Stimulated activated CD4-positive, alpha-beta T cell treated with anti-CD3 and anti-CD28 coated beads, TNF-alpha, amount 100 ng/mL, for 48 hours (primary cell): Measurements from ENCODE around the gene TMEM212.

Source experiments
- DNase-seq, 3 donors: peaks; one replicate each; pipeline ENCODE4 v3.0.0-alpha.2; 2020; ENCODE audit warnings: low read depth in 3 of 3

TMEM212 gene

GRCh38 chr3:171834461-171834801, 8.7 kb upstream of the TMEM212 start:
- DNase-seq = no peak

GRCh38 chr3:171835116-171835515, 8.0 kb upstream of the TMEM212 start:
- no peak for DNase-seq

DNA sequence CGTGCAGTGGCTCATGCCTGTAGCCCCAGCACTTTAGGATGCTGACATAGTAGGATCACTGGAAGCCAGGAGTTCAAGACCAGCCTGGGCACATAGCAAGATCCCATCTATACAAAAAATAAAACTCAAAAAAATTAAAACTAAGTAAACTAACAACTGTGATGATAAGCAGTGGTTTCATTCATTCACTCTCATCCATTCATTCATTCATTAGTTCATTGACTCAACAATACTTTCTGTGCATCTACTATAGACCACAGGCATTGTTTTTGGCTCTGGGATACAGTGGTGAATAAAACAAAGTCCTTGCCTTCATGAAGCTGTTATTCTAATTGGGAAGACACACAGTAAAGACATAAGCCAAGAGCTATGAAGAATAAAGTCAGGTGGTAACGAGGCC, 7.5 kb upstream of the TMEM212 start:
- no peak for DNase-seq

DNA sequence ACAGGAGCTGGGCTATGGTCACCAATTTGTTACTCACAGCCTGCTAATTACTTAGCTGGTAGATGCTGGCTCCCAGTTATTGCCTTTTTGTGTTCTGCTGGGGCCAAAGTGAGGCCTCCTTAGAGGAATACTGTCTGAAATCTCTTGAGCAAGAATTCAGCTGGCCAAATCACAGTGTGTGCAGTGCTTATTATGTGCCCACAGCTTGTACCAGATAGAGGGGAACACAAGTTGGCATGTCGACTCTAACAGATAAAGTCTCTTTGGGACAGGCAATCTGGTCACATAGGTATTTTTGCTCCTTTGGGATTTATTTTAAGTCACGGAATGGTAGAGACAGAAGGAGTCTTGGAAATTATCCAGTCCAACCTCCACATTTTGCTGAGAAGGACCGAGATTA, 6.3 kb upstream of the TMEM212 start:
- DNase-seq = no peak

GRCh38 chr3:171837698-171838097, 5.5 kb upstream of the TMEM212 start:
- DNase-seq = no peak

- no peak for DNase-seq
These were observed 4.9 kb upstream of the TMEM212 start for GRCh38 chr3:171838218-171838720.

- no peak for DNase-seq
These were observed 3.9 kb upstream of the TMEM212 start for GRCh38 chr3:171839270-171839669.

DNA sequence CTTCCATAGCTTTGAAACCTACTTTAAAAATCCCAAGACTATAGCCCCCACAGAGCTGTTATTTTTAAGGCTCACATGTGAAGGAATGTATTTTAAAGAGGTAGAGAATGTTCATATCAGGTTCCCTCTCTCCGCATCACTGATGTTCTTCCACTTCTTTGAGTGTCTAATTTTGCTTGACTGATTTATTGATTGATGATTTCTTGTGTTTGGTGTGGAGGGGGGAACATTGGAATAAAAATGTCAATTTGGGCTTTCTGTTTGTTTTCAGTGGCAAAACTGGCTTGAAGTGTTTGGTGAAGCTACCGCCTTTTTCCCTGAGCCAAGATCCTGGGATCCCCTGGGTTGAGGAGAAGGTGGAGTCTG, 2.7 kb upstream of the TMEM212 start:
- DNase-seq = no peak

- DNase-seq = no peak
These were observed 2.1 kb upstream of the TMEM212 start for GRCh38 chr3:171840811-171841619.

- DNase-seq = no peak
These were observed 1.5 kb upstream of the TMEM212 start for GRCh38 chr3:171841620-171842000.

DNA sequence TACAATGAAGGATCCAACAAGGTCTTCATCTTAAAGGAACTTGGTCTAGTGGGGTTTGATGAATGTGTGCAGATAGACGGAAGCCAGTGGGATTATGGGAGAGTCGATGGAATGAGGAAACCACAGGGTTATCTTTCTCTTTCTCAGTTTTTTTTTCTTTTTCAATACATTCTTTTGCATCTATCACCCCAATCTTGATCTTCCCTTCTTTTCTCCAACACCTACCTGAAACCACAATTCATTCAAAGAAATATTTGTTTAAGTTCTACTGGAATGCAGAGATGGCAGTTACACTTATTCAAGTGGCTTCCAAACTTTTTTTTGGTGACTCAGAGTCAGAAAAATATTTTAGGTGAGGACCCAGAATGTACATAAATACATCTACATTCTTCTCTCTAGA, 1.7 kb downstream of the TMEM212 start:
- DNase-seq = no peak

DNA sequence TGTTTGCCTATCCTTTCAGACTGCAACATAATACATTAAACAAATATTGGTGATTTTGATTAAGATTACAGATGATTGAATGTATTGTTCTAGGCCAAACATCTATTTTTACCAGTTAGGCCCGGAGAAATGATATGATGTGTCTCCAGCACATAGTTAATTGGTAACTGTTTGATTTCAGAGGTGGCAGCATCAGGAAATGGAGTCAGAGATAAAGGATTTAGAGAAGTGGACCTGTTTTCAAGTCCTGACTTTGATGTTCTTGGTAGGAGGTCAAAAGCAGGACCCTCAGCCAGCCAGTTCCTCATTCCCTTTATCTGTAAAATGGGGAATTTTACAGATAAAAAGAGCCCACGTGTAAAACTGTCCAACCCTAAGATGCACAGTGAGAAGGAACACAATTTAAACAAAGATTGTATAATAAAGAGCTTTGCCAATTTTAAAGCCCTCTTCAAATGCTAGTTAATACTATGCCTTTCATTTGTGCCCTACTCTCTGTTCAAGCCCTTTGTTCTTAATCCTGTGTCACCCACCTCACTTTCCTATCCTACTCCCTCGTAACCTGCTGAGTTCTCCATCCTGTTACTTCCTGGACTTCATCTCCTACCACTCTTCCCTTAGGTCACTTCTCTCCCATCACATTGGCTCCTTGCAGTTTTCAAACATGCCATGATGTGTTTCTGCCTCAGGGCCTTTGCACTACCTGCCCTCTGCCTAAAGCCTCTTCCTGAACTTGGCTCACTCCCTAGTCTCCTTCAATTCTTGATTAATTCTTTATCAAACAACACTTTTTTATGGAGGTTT, 2.5 kb downstream of the TMEM212 start:
- DNase-seq = no peak

GRCh38 chr3:171846597-171846996, 3.4 kb downstream of the TMEM212 start:
- DNase-seq = no peak

- no peak for DNase-seq
These were observed 4.0 kb downstream of the TMEM212 start for GRCh38 chr3:171847133-171847532.

DNA sequence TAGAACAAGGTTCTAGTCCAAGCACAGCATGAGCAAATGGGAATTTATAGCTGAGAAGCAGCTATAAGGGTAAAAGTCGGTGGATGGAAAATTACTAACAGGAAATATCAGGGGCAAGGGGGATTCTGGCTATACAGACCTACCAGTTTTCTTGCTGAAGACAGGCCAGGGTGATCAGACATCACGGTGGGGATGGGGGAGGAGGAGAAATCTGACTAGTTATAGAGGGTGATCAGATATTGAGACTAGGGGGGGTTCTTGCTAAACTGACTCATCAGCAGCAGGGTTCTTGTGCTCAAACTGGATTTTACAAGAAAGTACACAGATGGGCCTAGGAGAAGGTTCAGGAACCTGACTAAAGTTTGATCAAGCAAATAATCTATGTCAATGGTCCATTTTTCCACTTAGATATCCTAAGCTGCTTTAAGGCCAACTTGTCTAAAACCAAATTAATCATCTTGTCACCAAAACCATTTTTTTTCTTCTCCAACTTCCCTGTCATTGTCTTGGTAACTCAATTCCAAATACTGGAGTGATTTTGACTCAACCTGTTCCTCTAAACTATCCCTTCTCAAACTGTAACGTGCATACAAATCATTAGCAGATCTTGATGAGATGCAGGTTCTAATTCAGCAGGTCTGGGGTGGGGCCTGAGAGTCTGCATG, 4.6 kb downstream of the TMEM212 start:
- DNase-seq = no peak

DNA sequence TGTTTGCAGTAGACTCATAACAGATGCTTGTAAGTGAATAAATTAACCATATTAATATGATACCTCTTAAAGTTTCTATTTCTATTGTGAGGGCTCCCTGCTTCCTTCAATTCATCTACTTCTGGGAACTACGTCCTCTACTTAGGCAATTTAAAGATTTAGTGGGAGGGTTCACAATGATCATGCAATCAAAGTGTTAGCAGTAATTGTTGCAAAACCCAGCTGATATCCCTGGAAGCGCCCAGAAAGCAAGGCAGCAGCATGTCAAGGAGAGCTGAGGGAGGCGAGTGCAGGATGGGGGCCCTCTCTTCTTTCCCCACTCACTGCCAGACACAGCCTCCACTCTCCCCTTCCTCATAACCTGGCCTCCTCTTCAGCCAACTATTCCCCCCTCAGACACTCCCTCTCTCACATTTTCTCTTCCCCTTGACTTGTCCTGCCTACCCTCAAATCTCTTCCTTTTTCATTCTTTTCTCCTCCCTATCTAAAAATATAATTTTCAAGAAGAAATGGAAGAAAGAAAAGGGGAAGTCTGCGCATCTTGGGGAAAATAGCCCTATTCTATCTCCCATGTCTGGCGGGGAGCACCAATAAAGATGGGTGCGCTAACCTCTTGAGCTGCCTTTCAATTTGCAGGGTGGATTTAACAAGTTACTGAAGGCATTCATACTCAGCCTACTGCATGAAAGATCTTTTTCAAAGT, 6.6 kb downstream of the TMEM212 start:
- DNase-seq = no peak

GRCh38 chr3:171850320-171850959, 7.3 kb downstream of the TMEM212 start:
- DNase-seq = no peak

GRCh38 chr3:171850960-171851659, 8.0 kb downstream of the TMEM212 start:
- no peak for DNase-seq

DNA sequence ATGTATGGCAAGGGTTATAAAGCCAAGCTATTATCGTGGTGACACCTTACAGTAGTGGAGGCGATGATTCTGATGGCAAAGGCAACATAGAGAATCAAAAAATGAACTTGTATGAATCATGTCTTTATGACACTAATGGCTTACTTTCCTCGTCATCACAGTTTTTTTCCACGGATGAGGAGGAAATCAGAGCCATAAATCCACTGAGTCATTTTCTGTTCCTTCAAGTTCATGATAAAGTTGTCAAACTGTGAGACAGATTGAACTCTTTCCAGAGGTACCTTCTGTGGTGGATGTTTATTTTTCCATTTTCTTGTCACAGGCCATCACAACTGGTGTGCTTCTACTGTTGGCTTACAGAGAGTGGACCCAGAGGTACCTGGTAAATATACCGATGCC, 8.5 kb downstream of the TMEM212 start:
- DNase-seq = no peak

- no peak for DNase-seq
These were observed 11.6 kb downstream of the TMEM212 start for GRCh38 chr3:171854649-171855305.
